Adrenal gland (tissue), 5 donors: Measurements from ENCODE around the gene NR2E3.

Experiments used
- CTCF ChIP-seq, 6 experiments: fragments of 450-650 bp in 4 of 6; fragments of 200-600 bp in 2 of 6; sonication (generic) in 1 of 6; IDR thresholded peaks; 1 replicate in 5 of 6; 2 replicates in 1 of 6; pipeline versions ENCODE4 v1.5.1 to v1.8.0; 2016 to 2021; ENCODE audit warnings: antibody characterized with exemption in 6 of 6, mild to moderate bottlenecking in 2 of 6, moderate library complexity in 1 of 6
- POLR2A ChIP-seq, 2 donors: fragments of 450-650 bp; IDR thresholded peaks; one replicate each; pipeline ENCODE4 v1.6.1; 2017; ENCODE audit warnings: antibody characterized with exemption in 2 of 2, mild to moderate bottlenecking in 2 of 2, moderate library complexity in 1 of 2
- donor health status: DM: no; HTN: no; CAD: no.

DNA sequence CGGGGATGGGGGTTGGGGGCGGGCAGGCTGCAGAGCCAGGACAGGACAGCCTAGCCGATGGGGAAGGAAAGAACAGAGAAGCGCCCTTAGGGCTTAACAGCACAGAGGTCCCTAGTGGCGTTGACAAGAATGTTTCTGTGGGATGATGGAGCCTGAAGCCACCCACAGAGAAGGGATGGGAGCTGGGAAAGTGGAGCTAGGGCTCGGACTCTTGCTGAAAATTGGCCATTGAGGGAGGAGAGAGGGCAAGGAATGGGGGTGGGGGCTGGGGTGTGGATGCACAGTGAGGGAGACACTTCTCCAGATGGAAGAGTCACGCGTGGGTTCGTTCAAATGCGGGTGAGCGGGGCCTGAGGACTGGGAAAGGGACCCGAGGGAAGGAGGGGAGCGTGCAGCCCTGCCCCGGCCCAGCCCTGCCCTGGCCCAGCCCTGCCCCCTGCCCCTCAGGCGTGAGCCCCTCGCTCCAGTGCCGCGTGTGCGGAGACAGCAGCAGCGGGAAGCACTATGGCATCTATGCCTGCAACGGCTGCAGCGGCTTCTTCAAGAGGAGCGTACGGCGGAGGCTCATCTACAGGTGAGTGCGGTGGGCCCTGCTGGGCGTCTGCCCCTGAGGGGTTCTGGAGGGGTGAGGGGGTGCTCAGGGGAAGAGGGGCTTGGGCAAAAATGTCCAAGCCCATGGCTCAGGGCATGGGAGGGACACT, 832 bp downstream of the NR2E3 start:
- TF ChIP-seq CTCF (IDR thresholded peaks at IDR 0.05) (no peak), POLR2A (IDR thresholded peaks at IDR 0.05) (no peak)
